Gastrocnemius medialis (tissue), 4 donors: ENCODE data around the gene OPCML.

ENCODE experiments used
- CTCF ChIP-seq, 5 experiments: fragments of 450-650 bp in 3 of 5; fragments of 200-600 bp in 2 of 5; sonication (generic) in 2 of 5; IDR thresholded peaks in 4 of 5; conservative IDR thresholded peaks in 1 of 5; 1 replicate in 4 of 5; 2 replicates in 1 of 5; pipeline ENCODE4 v1.5.1; 2016 to 2019; ENCODE audit warnings: antibody characterized with exemption in 5 of 5, mild to moderate bottlenecking in 3 of 5, moderate library complexity in 3 of 5
- POLR2A ChIP-seq, 2 donors: fragments of 450-650 bp; IDR thresholded peaks; one replicate each; pipeline ENCODE4 v1.6.1; 2017; ENCODE audit warnings: antibody characterized with exemption in 2 of 2, mild to moderate bottlenecking in 2 of 2, moderate library complexity in 2 of 2

DNA sequence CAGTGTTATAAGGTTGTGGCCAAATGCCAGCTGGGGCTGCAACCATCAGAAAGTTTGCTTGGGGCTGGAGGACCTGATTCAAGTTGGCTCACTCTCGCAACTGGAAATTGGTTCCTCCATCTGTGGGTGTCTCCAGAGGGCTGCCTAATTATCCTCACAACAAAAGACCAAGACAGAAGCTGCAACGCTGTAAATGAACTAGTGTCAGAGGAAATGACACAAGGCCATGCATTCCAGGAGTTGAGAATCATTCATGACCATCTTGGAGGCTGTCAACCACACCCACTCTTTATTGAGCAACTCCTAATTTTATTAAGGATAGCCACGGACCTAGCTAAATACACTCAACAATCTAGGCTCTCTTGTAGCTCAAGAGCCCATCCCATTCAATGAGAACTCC, 1060.8 kb downstream of the OPCML start:
- TF ChIP-seq CTCF (IDR thresholded peaks at IDR 0.05 in 4 of 5, conservative IDR thresholded peaks at IDR 0.05 in 1 of 5): no peak
- TF ChIP-seq POLR2A (IDR thresholded peaks at IDR 0.05): no peak
